Upper lobe of left lung (tissue), 4 donors: ENCODE data around the gene XRN2.

Experiments
- EP300 ChIP-seq, 4 donors: sonication (generic); formaldehyde crosslinking; IDR thresholded peaks; one replicate each; pipeline ENCODE4 v1.5.1; 2017; ENCODE audit warnings: antibody characterized with exemption in 4 of 4, control low read depth in 2 of 4
- POLR2A ChIP-seq, 4 donors: fragments of 450-650 bp; IDR thresholded peaks; one replicate each; pipeline ENCODE4 v1.5.1; 2016 to 2017; ENCODE audit warnings: antibody characterized with exemption in 4 of 4, mild to moderate bottlenecking in 2 of 4

- TF ChIP-seq POLR2A (IDR thresholded peaks at IDR 0.05), result no peak
- TF ChIP-seq EP300 (IDR thresholded peaks at IDR 0.05), result no peak
Observed at GRCh38 chr20:21394551-21394950, 91.4 kb downstream of the XRN2 start.
